Fibroblast of lung (primary cell): Measurements from ENCODE around the gene POLN.

Source experiments
- EZH2 ChIP-seq: IDR thresholded peaks from 2 replicates; pipeline ENCODE4 v1.5.1; 2012; ENCODE audit warnings: low read length, control low read depth, mild to moderate bottlenecking; ENCODE audit errors: missing control alignments
- TF ChIP-seq, protein P1 (sequence below), 2 donors: IDR thresholded peaks in 1 of 2; conservative IDR thresholded peaks in 1 of 2; 1 replicate in 1 of 2; 2 replicates in 1 of 2; pipeline ENCODE4 v1.5.1; 2011 to 2012; ENCODE audit warnings: low read length in 2 of 2, control low read depth in 1 of 2, inconsistent platforms in 1 of 2, low read depth in 1 of 2, mild to moderate bottlenecking in 1 of 2

DNA sequence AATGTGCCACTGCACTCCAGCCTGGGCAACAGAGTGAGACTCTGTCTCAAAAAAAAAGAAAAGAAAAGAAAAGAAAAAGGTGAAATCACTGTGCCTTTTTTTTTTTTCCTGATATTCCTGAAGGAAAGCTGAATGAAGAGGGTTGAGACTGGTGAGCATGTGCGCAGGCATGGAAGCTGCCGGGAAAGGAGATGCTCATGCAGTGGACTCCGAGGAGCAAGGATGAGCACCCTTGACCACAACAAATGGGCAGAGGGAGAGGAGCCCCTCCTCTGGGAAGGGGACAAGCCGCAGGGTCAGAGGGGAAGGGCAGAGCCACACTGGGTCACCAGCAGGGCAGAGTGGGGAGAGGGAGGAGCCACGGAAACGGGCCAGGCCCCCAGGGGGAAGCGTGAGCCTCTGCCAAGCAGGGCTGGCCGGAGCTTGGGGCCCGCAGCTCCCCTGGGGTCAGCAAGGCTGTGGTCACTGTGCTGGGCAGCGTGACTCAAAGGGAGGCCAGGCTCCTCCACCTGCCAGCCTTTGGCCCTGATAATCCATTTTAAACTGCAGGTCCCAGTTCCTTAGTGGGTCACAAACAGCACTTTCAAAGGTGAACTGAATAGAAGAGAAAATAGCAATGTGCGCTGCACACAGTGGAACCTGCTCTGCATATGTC is 102.9 kb downstream of the POLN start:
- TF ChIP-seq, protein P1, sequence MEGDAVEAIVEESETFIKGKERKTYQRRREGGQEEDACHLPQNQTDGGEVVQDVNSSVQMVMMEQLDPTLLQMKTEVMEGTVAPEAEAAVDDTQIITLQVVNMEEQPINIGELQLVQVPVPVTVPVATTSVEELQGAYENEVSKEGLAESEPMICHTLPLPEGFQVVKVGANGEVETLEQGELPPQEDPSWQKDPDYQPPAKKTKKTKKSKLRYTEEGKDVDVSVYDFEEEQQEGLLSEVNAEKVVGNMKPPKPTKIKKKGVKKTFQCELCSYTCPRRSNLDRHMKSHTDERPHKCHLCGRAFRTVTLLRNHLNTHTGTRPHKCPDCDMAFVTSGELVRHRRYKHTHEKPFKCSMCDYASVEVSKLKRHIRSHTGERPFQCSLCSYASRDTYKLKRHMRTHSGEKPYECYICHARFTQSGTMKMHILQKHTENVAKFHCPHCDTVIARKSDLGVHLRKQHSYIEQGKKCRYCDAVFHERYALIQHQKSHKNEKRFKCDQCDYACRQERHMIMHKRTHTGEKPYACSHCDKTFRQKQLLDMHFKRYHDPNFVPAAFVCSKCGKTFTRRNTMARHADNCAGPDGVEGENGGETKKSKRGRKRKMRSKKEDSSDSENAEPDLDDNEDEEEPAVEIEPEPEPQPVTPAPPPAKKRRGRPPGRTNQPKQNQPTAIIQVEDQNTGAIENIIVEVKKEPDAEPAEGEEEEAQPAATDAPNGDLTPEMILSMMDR (conservative IDR thresholded peaks at IDR 0.05 in 1 of 2, IDR thresholded peaks at IDR 0.05 in 1 of 2; ENCODE audit: low read depth in 1 of 2, low read length in 2 of 2), result no peak
- TF ChIP-seq EZH2, result no peak
